IMR-90 (cell line): ENCODE data around the gene CDHR2. TPM values are rescaled to one million over a fixed set of nuclear protein-coding genes. Genes with fewer than 3 reads are reported as not detected.

ENCODE experiments used
- ATAC-seq: fragments of 200-7000 bp; cut with Tn5 transposase; 2 replicates; pipeline ENCODE4 v1.9.1; 2020; ENCODE audit warnings: low read depth, mild to moderate bottlenecking, moderate library complexity
- BruUV-seq: library from RNA; stranded (reverse); fragments of 400-500 nt; replicated peaks from 2 replicates; lab custom pipeline; 2021; lab: Mats Ljungman, UMichigan
- CTCF ChIA-PET: fragments of 300-600 bp; formaldehyde crosslinking; extraction: SDS; loops from one replicate; lab custom pipeline; 2021; ENCODE audit warnings: antibody characterized with exemption; lab: Yijun Ruan, JAX
- POLR2A ChIA-PET: fragments of 300-600 bp; sonication (Branson Sonifier 250); formaldehyde crosslinking; loops from one replicate; lab custom pipeline; 2022; ENCODE audit warnings: antibody characterized with exemption; ENCODE audit not compliant: unreplicated experiment; lab: Charles Lee
- DNase-seq: peaks from one replicate; pipeline ENCODE4 v3.0.0; 2013
- H2AFZ ChIP-seq: replicated peaks from 2 replicates; pipeline ENCODE3; 2013; ENCODE audit warnings: low read length, mild to moderate bottlenecking; ENCODE audit not compliant: poor library complexity
- H2AK5ac ChIP-seq: 2 replicates; pipeline ENCODE4 v1.6.1; 2013; ENCODE audit warnings: low read depth, low read length, inconsistent platforms
- H2AK9ac ChIP-seq: replicated peaks from 2 replicates; pipeline ENCODE3; 2013; ENCODE audit warnings: mild to moderate bottlenecking, low read depth, low read length, moderate library complexity; ENCODE audit not compliant: poor library complexity
- H2BK120ac ChIP-seq: 2 replicates; pipeline ENCODE4 v1.6.1; 2013; ENCODE audit warnings: low read depth, low read length, inconsistent platforms
- H2BK15ac ChIP-seq: 3 replicates; pipeline ENCODE4 v1.6.1; 2013; ENCODE audit warnings: low read depth, low read length, inconsistent platforms
- H2BK20ac ChIP-seq: 2 replicates; pipeline ENCODE4 v1.6.1; 2013; ENCODE audit warnings: low read depth, mild to moderate bottlenecking, inconsistent platforms, low read length, moderate library complexity
- H2BK5ac ChIP-seq: 2 replicates; pipeline ENCODE4 v1.6.1; 2013; ENCODE audit warnings: mild to moderate bottlenecking, low read depth, low read length, inconsistent platforms; ENCODE audit not compliant: poor library complexity, severe bottlenecking
- H3K14ac ChIP-seq: replicated peaks from 2 replicates; pipeline ENCODE4 v1.6.1; 2013; ENCODE audit warnings: low read depth, low read length, inconsistent platforms
- H3K18ac ChIP-seq: 2 replicates; pipeline ENCODE4 v1.6.1; 2013; ENCODE audit warnings: low read depth, low read length, control low read depth
- H3K23ac ChIP-seq: 2 replicates; pipeline ENCODE4 v1.6.1; 2013; ENCODE audit warnings: low read depth, low read length, inconsistent platforms
- H3K27ac ChIP-seq: 2 replicates; pipeline ENCODE4 v1.5.1; 2013; ENCODE audit warnings: mild to moderate bottlenecking, control low read depth, low read length; ENCODE audit not compliant: insufficient read depth
- H3K27me3 ChIP-seq: 2 replicates; pipeline ENCODE4 v1.6.1; 2013; ENCODE audit warnings: low read length; ENCODE audit not compliant: control insufficient read depth, insufficient read depth
- H3K36me3 ChIP-seq: 2 replicates; pipeline ENCODE4 v1.6.1; 2013; ENCODE audit warnings: low read length, mixed read lengths; ENCODE audit not compliant: control insufficient read depth, insufficient read depth
- H3K4ac ChIP-seq: 2 replicates; pipeline ENCODE4 v1.6.1; 2013; ENCODE audit warnings: low read depth, low read length, inconsistent platforms
- H3K4me1 ChIP-seq: 2 replicates; pipeline ENCODE4 v1.6.1; 2013; ENCODE audit warnings: low read length, mixed read lengths; ENCODE audit not compliant: control insufficient read depth, insufficient read depth
- H3K4me2 ChIP-seq: 2 replicates; pipeline ENCODE4 v1.6.1; 2013; ENCODE audit warnings: low read depth, mild to moderate bottlenecking, control low read depth, low read length, moderate library complexity
- H3K4me3 ChIP-seq: 2 replicates; pipeline ENCODE4 v1.5.1; 2013; ENCODE audit warnings: low read depth, mild to moderate bottlenecking, control low read depth, low read length, moderate library complexity; ENCODE audit not compliant: insufficient read depth
- H3K56ac ChIP-seq: 2 replicates; pipeline ENCODE4 v1.6.1; 2013; ENCODE audit warnings: low read length, inconsistent platforms; ENCODE audit not compliant: insufficient read depth; ENCODE audit errors: extremely low read depth
- H3K79me1 ChIP-seq, 2 experiments: 2 replicates each; pipeline ENCODE4 v1.6.1; 2013; ENCODE audit warnings: low read length in 2 of 2, inconsistent platforms in 1 of 2, low read depth in 1 of 2
- H3K9ac ChIP-seq: 2 replicates; pipeline ENCODE4 v1.6.1; 2013; ENCODE audit warnings: low read depth, low read length, control low read depth
- H3K9me1 ChIP-seq: 2 replicates; pipeline ENCODE4 v1.6.1; 2013; ENCODE audit warnings: low read length, inconsistent platforms; ENCODE audit not compliant: insufficient read depth
- H3K9me3 ChIP-seq: 2 replicates; pipeline ENCODE4 v1.6.1; 2013; ENCODE audit warnings: low read length; ENCODE audit not compliant: control insufficient read depth, insufficient read depth
- H4K20me1 ChIP-seq: 2 replicates; pipeline ENCODE4 v1.6.1; 2013; ENCODE audit warnings: low read length, inconsistent platforms; ENCODE audit not compliant: insufficient read depth
- H4K5ac ChIP-seq: 2 replicates; pipeline ENCODE4 v1.6.1; 2013; ENCODE audit warnings: mild to moderate bottlenecking, low read depth, low read length, control low read depth
- H4K8ac ChIP-seq, 2 experiments: 2 replicates each; pipeline ENCODE4 v1.6.1; 2013; ENCODE audit warnings: low read depth in 2 of 2, low read length in 2 of 2, control low read depth in 1 of 2, inconsistent platforms in 1 of 2
- H4K91ac ChIP-seq: 2 replicates; pipeline ENCODE4 v1.6.1; 2013; ENCODE audit warnings: low read depth, low read length, inconsistent platforms; ENCODE audit not compliant: insufficient read depth
- BHLHE40 ChIP-seq: fragments of 150-350 bp; IDR thresholded peaks from 2 replicates; pipeline ENCODE4 v1.6.1; 2016; ENCODE audit warnings: mild to moderate bottlenecking, low read depth, low read length
- CEBPB ChIP-seq: IDR thresholded peaks from 2 replicates; pipeline ENCODE4 v1.6.1; 2012; ENCODE audit warnings: low read depth, low read length, improper control_type of control experiment
- CHD1 ChIP-seq: IDR thresholded peaks from 2 replicates; pipeline ENCODE4 v1.6.1; 2012; ENCODE audit warnings: low read depth, low read length, improper control_type of control experiment
- CTCF ChIP-seq: conservative IDR thresholded peaks from 2 replicates; pipeline ENCODE4 v1.5.1; 2012; ENCODE audit warnings: mild to moderate bottlenecking, low read depth, low read length, improper control_type of control experiment
- FOS ChIP-seq: fragments of 150-350 bp; IDR thresholded peaks from 2 replicates; pipeline ENCODE4 v1.6.1; 2016; ENCODE audit warnings: low read depth, low read length
- MAZ ChIP-seq: IDR thresholded peaks from 2 replicates; pipeline ENCODE4 v1.6.1; 2012; ENCODE audit warnings: low read depth, mild to moderate bottlenecking, low read length, improper control_type of control experiment, moderate library complexity, borderline replicate concordance
- NFE2L2 ChIP-seq: fragments of 150-350 bp; IDR thresholded peaks from 2 replicates; pipeline ENCODE4 v1.6.1; 2016; ENCODE audit warnings: low read depth, mild to moderate bottlenecking, low read length
- RCOR1 ChIP-seq: IDR thresholded peaks from 2 replicates; pipeline ENCODE4 v1.6.1; 2012; ENCODE audit warnings: mild to moderate bottlenecking, low read length, improper control_type of control experiment; ENCODE audit not compliant: insufficient replicate concordance
- RFX5 ChIP-seq: IDR thresholded peaks from 2 replicates; pipeline ENCODE4 v1.8.0; 2012; ENCODE audit warnings: low read depth, mild to moderate bottlenecking, low read length, moderate library complexity
- SMC3 ChIP-seq: fragments of 150-350 bp; IDR thresholded peaks from 2 replicates; pipeline ENCODE4 v1.6.1; 2016; ENCODE audit warnings: low read depth, mild to moderate bottlenecking, antibody characterized with exemption, low read length, moderate library complexity
- USF2 ChIP-seq: fragments of 150-350 bp; IDR thresholded peaks from 2 replicates; pipeline ENCODE4 v1.6.1; 2017; ENCODE audit warnings: mild to moderate bottlenecking, antibody characterized with exemption, low read length, low read depth
- WGBS, 2 experiments: methylation state at CpG; one replicate each; pipeline versions ENCODE4 v1.1.5 to v1.1.7; 2013; ENCODE audit warnings: missing lambda C conversion rate in 2 of 2; ENCODE audit not compliant: insufficient read length in 1 of 2; ENCODE audit errors: extremely low coverage in 2 of 2; 5-methylcytosine and 5-hydroxymethylcytosine counted together
- dilution Hi-C: fragments of 300-500 bp; cut with HindIII; formaldehyde crosslinking; loops from one replicate; pipeline ENCODE4 v1.14.3; 2018; ENCODE audit warnings: low sequenced_read_pairs; ENCODE audit not compliant: unreplicated experiment
- in situ Hi-C: fragments of 300-500 bp; cut with MboI; formaldehyde crosslinking; loops from 3 replicates; pipeline ENCODE4 v1.14.3; 2019; ENCODE audit warnings: low sequenced_read_pairs, inconsistent platforms, mixed read lengths
- intact Hi-C: fragments of 100-400 bp; cut with micrococcal nuclease; formaldehyde crosslinking; loops from 2 replicates; pipeline ENCODE4 v1.10.0; 2022
- polyA plus RNA-seq, 3 experiments: library from polyadenylated mRNA; depleted of rRNA; stranded (reverse); fragments of >200 nt; gene quantifications; 2 replicates each; pipeline ENCODE4 v1.2.3, GENCODE V29; 2012; ENCODE audit warnings: low replicate concordance in 1 of 3
- total RNA-seq: library from RNA; depleted of rRNA; stranded (reverse); fragments of >200 nt; gene quantifications from 2 replicates; pipeline ENCODE4 v1.2.3, GENCODE V29; 2012
- TF ChIP-seq, protein P1 (sequence below): fragments of 150-350 bp; IDR thresholded peaks from 2 replicates; pipeline ENCODE4 v1.6.1; 2016; ENCODE audit warnings: low read depth, mild to moderate bottlenecking, low read length, moderate library complexity, borderline replicate concordance

CDHR2 gene
- total and polyA plus RNA-seq, 2 of the 4 experiments (the other 2 are of a cell fraction) = not detected

- no peak for TF ChIP-seq FOS
These were observed 95.2 kb downstream of the CDHR2 start (continued) for GRCh38 chr5:176644294-176644693.

DNA sequence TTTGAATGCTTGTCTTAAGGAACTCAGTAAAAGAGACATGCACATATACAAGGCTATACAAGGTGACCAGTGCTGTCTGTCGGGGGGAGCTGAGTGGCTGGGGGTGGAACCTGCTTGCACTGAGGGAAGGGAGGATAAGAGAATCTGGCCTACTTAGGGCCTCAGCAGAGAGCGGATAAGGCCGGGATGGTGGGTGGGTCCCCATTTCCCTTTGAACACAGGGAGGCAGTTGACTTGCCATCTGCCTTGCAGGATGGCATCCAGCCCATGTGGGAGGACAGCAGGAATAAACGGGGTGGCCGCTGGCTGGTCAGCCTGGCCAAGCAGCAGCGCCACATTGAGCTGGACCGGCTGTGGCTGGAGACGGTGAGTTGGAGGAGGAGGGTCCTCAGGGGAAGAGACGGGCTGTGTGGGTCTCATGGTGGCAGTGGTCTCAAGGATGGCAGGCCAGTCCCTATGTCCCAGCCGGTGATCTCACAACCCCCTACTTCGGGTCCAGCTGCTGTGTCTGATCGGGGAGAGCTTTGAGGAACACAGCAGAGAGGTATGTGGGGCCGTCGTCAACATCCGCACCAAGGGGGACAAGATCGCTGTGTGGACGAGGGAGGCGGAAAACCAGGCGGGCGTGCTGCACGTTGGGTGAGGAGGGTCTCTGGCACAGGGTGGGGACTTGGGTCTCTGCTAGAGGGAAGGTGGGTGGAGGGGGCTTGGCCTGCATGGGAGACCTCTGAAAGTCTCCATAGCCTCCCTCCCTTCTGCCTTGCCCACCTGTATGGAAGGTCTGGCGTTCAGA, 95.9 kb downstream of the CDHR2 start:
- Histone ChIP-seq H3K18ac (no peak overlapping the region), H3K4me2 (no peak overlapping the region), H3K56ac (no peak overlapping the region), H3K9me1 (peaks cover 10% of the 10 kb centered on the region; the same call in 1 of the 2 replicates), H2BK120ac (no peak overlapping the region), H3K27ac (no peak overlapping the region), H2BK15ac (no peak overlapping the region), H3K27me3 (peaks cover 8% of the 10 kb centered on the region), H3K9ac (no peak overlapping the region), H2BK20ac (no peak overlapping the region), H3K4ac (no peak overlapping the region), H2AK5ac (no peak overlapping the region), H3K79me1 (peaks cover 4 to 21% of the 10 kb centered on the region in 2 experiments), H3K4me3 (no peak overlapping the region), H4K8ac (no peak overlapping the region), H2AK9ac (no peak overlapping the region), H4K91ac (no peak overlapping the region), H4K5ac (no peak overlapping the region), H3K9me3 (no peaks in the 10 kb centered on the region), H3K4me1 (peaks cover 10% of the 10 kb centered on the region; the same call in 1 of the 2 replicates), H2AFZ (peak overlapping the region; percentile 24), H3K23ac (no peak overlapping the region), H2BK5ac (no peak overlapping the region), H3K14ac (no peak overlapping the region), H3K36me3 (no peaks in the 10 kb centered on the region), H4K20me1 (peaks cover 12% of the 10 kb centered on the region)
- intact Hi-C loops (loop anchor here (10.0 kb wide), 1 partner anchor 230 kb away; the partner anchor contains the start of gene CLTB), dilution Hi-C loops (no loop called here), in situ Hi-C loops (no loop called here)
- 89% methylated on average over 6 of the region's 22 CpGs; no CpG with 5 or more reads in 1 of the 2 experiments for WGBS, 2 experiments
- ChIA-PET POLR2A (no interaction called here), CTCF (no interaction called here)
- no peak for ATAC-seq
- no TSS peak for BruUV-seq
- DNase-seq = no peak
- TF ChIP-seq CHD1 (no peak), FOS (no peak), RCOR1 (no peak), NFE2L2 (no peak), SMC3 (no peak), RFX5 (no peak), CTCF (no peak), USF2 (no peak), MAZ (no peak), CEBPB (no peak), BHLHE40 (no peak)
- TF ChIP-seq, protein P1, sequence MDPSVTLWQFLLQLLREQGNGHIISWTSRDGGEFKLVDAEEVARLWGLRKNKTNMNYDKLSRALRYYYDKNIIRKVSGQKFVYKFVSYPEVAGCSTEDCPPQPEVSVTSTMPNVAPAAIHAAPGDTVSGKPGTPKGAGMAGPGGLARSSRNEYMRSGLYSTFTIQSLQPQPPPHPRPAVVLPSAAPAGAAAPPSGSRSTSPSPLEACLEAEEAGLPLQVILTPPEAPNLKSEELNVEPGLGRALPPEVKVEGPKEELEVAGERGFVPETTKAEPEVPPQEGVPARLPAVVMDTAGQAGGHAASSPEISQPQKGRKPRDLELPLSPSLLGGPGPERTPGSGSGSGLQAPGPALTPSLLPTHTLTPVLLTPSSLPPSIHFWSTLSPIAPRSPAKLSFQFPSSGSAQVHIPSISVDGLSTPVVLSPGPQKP = no peak
